ENCODE measurements around the gene ID3. TPM values are rescaled to one million over a fixed set of nuclear protein-coding genes. Genes with fewer than 3 reads are reported as not detected.

ID3 gene
- total RNA-seq, 1 experiment from 2014 or later = 119 TPM

DNA sequence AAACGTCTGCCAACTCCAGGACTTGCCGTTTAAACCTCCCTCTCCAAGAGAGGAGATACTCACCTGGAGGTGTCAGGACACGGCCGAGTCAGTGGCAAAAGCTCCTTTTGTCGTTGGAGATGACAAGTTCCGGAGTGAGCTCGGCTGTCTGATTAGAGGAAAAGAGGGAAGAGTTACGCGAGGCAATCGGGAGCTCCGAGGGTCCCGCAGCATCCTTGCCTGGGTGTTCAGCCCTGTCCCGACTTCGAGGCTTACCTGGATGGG is 497 bp downstream of the ID3 start:
- Histone ChIP-seq H3K56ac (ENCODE audit: insufficient read length, low read depth, low read length) (no peak overlapping the region), H2AK5ac (ENCODE audit: insufficient read length, low read length) (no peak overlapping the region), H4K20me1 (ENCODE audit: control insufficient read depth, insufficient read depth, insufficient read length) (no peaks in the 10 kb centered on the region), H3K23me2 (ENCODE audit: insufficient read length, low read depth, low read length, poor library complexity, severe bottlenecking) (peaks cover 29% of the 10 kb centered on the region), H3K27ac (ENCODE audit: insufficient read length, low read depth, low read length) (no peak overlapping the region), H3K23ac (ENCODE audit: insufficient read length, low read depth, low read length) (no peak overlapping the region), H2BK120ac (ENCODE audit: low read depth, low read length, poor library complexity, severe bottlenecking) (no peak overlapping the region), H4K5ac (ENCODE audit: insufficient read length, low read depth, low read length) (no peak overlapping the region), H2AFZ (ENCODE audit: low read length) (no peak overlapping the region), H3K79me1 (ENCODE audit: insufficient read depth, low read depth, low read length, poor library complexity, severe bottlenecking) (no peaks in the 10 kb centered on the region), H3T11ph (ENCODE audit: low read length) (no peak overlapping the region), H2BK15ac (ENCODE audit: low read depth, low read length) (no peak overlapping the region), H2BK5ac (ENCODE audit: insufficient read length, low read length) (no peak overlapping the region), H3K27me3 (ENCODE audit: insufficient read depth, low read length) (no peaks in the 10 kb centered on the region), H3K79me2 (ENCODE audit: insufficient read depth, low read length) (peaks cover 7% of the 10 kb centered on the region; the same call in 1 of the 2 replicates), H3K9ac (ENCODE audit: extremely low read depth, insufficient read length, low read length) (peak overlapping the region; percentile 63), H4K8ac (replicated peaks; ENCODE audit: insufficient read length, low read depth, low read length) (no peak overlapping the region), H3K14ac (ENCODE audit: insufficient read depth, low read length) (peak overlapping the region; percentile 14), H2BK12ac (ENCODE audit: insufficient read length, low read depth, low read length) (no peak overlapping the region), H3K4me1 (ENCODE audit: insufficient read depth, low read length) (peaks cover 14% of the 10 kb centered on the region; the same call in 1 of the 2 replicates), H3K9me3 (ENCODE audit: control insufficient read depth, low read depth, low read length) (no peaks in the 10 kb centered on the region), H2BK20ac (ENCODE audit: low read depth, low read length, poor library complexity, severe bottlenecking) (no peak overlapping the region), H3K4me2 (ENCODE audit: insufficient read depth, insufficient read length, low read length) (peak overlapping the region; percentile 82), H3K18ac (ENCODE audit: insufficient read length, low read depth, low read length) (peak overlapping the region; percentile 43), H4K91ac (ENCODE audit: insufficient read length, low read depth, low read length) (no peak overlapping the region), H3K4ac (ENCODE audit: low read depth, low read length) (no peak overlapping the region)
- Mint-ChIP-seq H3K4me1 (peaks cover 72 to 79% of the 10 kb centered on the region in 2 experiments), H3K4me3 (peak overlapping the region; percentile 86 to 91), H3K27ac (peak overlapping the region; percentile 39 to 93 (median 81); a peak in 6 of 7 replicates), H3K9me3 (no peaks in the 10 kb centered on the region; a peak in 1 of 5 replicates), H3K36me3 (ENCODE audit: insufficient read depth in 1 of 3, low read depth in 3 of 3) (peaks cover 11 to 20% (median 13%) of the 10 kb centered on the region in 3 experiments; a peak in 6 of 7 replicates), H3K27me3 (ENCODE audit: low read depth) (peaks cover 11% of the 10 kb centered on the region)
- WGBS (ENCODE audit: extremely low coverage, insufficient read length, low lambda C conversion rate) = no CpG with 5 or more reads among the region's 14 CpGs
- no peak for DNase-seq
- TF ChIP-seq, protein P1, sequence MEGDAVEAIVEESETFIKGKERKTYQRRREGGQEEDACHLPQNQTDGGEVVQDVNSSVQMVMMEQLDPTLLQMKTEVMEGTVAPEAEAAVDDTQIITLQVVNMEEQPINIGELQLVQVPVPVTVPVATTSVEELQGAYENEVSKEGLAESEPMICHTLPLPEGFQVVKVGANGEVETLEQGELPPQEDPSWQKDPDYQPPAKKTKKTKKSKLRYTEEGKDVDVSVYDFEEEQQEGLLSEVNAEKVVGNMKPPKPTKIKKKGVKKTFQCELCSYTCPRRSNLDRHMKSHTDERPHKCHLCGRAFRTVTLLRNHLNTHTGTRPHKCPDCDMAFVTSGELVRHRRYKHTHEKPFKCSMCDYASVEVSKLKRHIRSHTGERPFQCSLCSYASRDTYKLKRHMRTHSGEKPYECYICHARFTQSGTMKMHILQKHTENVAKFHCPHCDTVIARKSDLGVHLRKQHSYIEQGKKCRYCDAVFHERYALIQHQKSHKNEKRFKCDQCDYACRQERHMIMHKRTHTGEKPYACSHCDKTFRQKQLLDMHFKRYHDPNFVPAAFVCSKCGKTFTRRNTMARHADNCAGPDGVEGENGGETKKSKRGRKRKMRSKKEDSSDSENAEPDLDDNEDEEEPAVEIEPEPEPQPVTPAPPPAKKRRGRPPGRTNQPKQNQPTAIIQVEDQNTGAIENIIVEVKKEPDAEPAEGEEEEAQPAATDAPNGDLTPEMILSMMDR (conservative IDR thresholded peaks at IDR 0.05) = no peak
